Endothelial cell of umbilical vein (primary cell): Measurements from ENCODE around the gene TTC27. TPM values are rescaled to one million over a fixed set of nuclear protein-coding genes. Genes with fewer than 3 reads are reported as not detected.

ENCODE experiments used
- BruUV-seq: library from RNA; stranded (reverse); fragments of 400-500 nt; replicated peaks from 2 replicates; lab custom pipeline; 2021; lab: Mats Ljungman, UMichigan
- CTCF ChIA-PET: fragments of 300-600, 350-600 bp; sonication (Branson Sonifier 250); formaldehyde crosslinking; loops from one replicate; lab custom pipeline; 2021; ENCODE audit warnings: antibody characterized with exemption, inconsistent platforms; lab: Charles Lee
- POLR2A ChIA-PET: fragments of 300-600, 350-600 bp; sonication (Branson Sonifier 250); formaldehyde crosslinking; loops from one replicate; lab custom pipeline; 2021; ENCODE audit warnings: antibody characterized with exemption, inconsistent platforms; lab: Charles Lee
- DNase-seq: peaks from one replicate; pipeline ENCODE4 v3.0.0-alpha.2; 2011; ENCODE audit warnings: low read depth, low spot score
- FAIRE-seq: peaks from 2 replicates; lab custom pipeline; 2011; peaks lifted over from hg19 to GRCh38; lab: Jason Lieb, UNC
- H2AFZ ChIP-seq: 2 replicates; pipeline ENCODE4 v1.6.0; 2012; ENCODE audit warnings: low read depth, low read length, control low read depth, inconsistent platforms
- H3K27ac ChIP-seq: 2 replicates; pipeline ENCODE4 v1.5.1; 2011; ENCODE audit warnings: low read depth, mild to moderate bottlenecking, control low read depth, low read length, moderate library complexity; ENCODE audit not compliant: insufficient read depth
- H3K27me3 ChIP-seq, 2 experiments: 2 replicates each; pipeline versions ENCODE4 v1.6.0 to v1.6.1; 2011; ENCODE audit warnings: low read length in 2 of 2, mixed read lengths in 1 of 2; ENCODE audit not compliant: control insufficient read depth in 2 of 2, insufficient read depth in 2 of 2
- H3K36me3 ChIP-seq, 2 experiments: 2 replicates in 1 of 2; 3 replicates in 1 of 2; pipeline ENCODE4 v1.5.1; 2011; ENCODE audit warnings: low read length in 2 of 2, mild to moderate bottlenecking in 1 of 2, moderate library complexity in 1 of 2; ENCODE audit not compliant: control insufficient read depth in 2 of 2, insufficient read depth in 2 of 2; ENCODE audit errors: extremely low read depth in 1 of 2
- H3K4me1 ChIP-seq: 3 replicates; pipeline ENCODE4 v1.5.1; 2011; ENCODE audit warnings: mild to moderate bottlenecking, low read length; ENCODE audit not compliant: control insufficient read depth, insufficient read depth; ENCODE audit errors: extremely low read depth
- H3K4me2 ChIP-seq: 2 replicates; pipeline ENCODE4 v1.6.1; 2011; ENCODE audit warnings: low read length, control low read depth, mixed read lengths; ENCODE audit not compliant: insufficient read depth
- H3K4me3 ChIP-seq, 3 experiments: fragments of 200-600 bp in 1 of 3; sonication (generic), shearing (Covaris generic) in 1 of 3; replicated peaks in 1 of 3; 2 replicates each; pipeline ENCODE4 v1.5.1; 2011 to 2016; ENCODE audit warnings: control low read depth in 3 of 3, low read length in 3 of 3, mild to moderate bottlenecking in 2 of 3, inconsistent platforms in 1 of 3, low read depth in 1 of 3, moderate library complexity in 1 of 3; ENCODE audit not compliant: insufficient read depth in 1 of 3
- H3K79me2 ChIP-seq: 2 replicates; pipeline ENCODE4 v1.6.0; 2012; ENCODE audit warnings: low read length, inconsistent platforms; ENCODE audit not compliant: control insufficient read depth, insufficient read depth
- H3K9ac ChIP-seq: replicated peaks from 2 replicates; pipeline ENCODE3; 2011; ENCODE audit warnings: low read length, control low read depth; ENCODE audit not compliant: insufficient read depth; ENCODE audit errors: extremely low read depth
- H3K9me1 ChIP-seq: replicated peaks from 3 replicates; pipeline ENCODE4 v1.6.0; 2011; ENCODE audit warnings: mild to moderate bottlenecking, low read length; ENCODE audit not compliant: control insufficient read depth, insufficient read depth; ENCODE audit errors: extremely low read depth
- H3K9me3 ChIP-seq: replicated peaks from 2 replicates; pipeline ENCODE4 v1.5.1; 2012; ENCODE audit warnings: low read length, inconsistent platforms; ENCODE audit not compliant: control insufficient read depth, insufficient read depth
- H4K20me1 ChIP-seq: replicated peaks from 2 replicates; pipeline ENCODE3; 2011; ENCODE audit warnings: mild to moderate bottlenecking, low read length; ENCODE audit not compliant: control insufficient read depth, insufficient read depth; ENCODE audit errors: extremely low read depth
- CTCF ChIP-seq, 2 donors: IDR thresholded peaks; 1 replicate in 1 of 2; 2 replicates in 1 of 2; pipeline ENCODE4 v1.5.1; 2011; ENCODE audit warnings: low read length in 2 of 2, mild to moderate bottlenecking in 2 of 2, moderate library complexity in 2 of 2, control low read depth in 1 of 2, inconsistent platforms in 1 of 2, low read depth in 1 of 2; ENCODE audit not compliant: insufficient read depth in 1 of 2; ENCODE audit errors: extremely low read depth in 1 of 2
- EZH2 ChIP-seq: IDR thresholded peaks from 2 replicates; pipeline ENCODE4 v1.6.1; 2012; ENCODE audit warnings: borderline replicate concordance, low read depth, mild to moderate bottlenecking, moderate library complexity, low read length, inconsistent platforms; ENCODE audit not compliant: severe bottlenecking
- FOS ChIP-seq: IDR thresholded peaks from 2 replicates; pipeline ENCODE4 v1.6.1; 2011; ENCODE audit warnings: mild to moderate bottlenecking, low read length, moderate library complexity, borderline replicate concordance; ENCODE audit not compliant: insufficient read depth
- GATA2 ChIP-seq: IDR thresholded peaks from 2 replicates; pipeline ENCODE4 v1.7.0; 2011; ENCODE audit warnings: low read depth, mild to moderate bottlenecking, moderate library complexity, mixed read lengths, low read length; ENCODE audit not compliant: insufficient read length, insufficient read depth
- JUN ChIP-seq: IDR thresholded peaks from 2 replicates; pipeline ENCODE4 v1.6.1; 2011; ENCODE audit warnings: borderline replicate concordance, low read depth; ENCODE audit not compliant: insufficient read length, insufficient read depth
- MYC ChIP-seq: IDR thresholded peaks from one replicate; pipeline ENCODE4 v1.6.1; 2011; ENCODE audit warnings: mild to moderate bottlenecking, low read depth, low read length
- POLR2A ChIP-seq: IDR thresholded peaks from 2 replicates; pipeline ENCODE4 v1.6.1; 2012; ENCODE audit warnings: low read depth, mild to moderate bottlenecking, control low read depth, low read length
- POLR2AphosphoS5 ChIP-seq: IDR thresholded peaks from 2 replicates; pipeline ENCODE4 v1.6.1; 2012; ENCODE audit warnings: low read depth, mild to moderate bottlenecking, control low read depth, low read length, moderate library complexity; ENCODE audit not compliant: insufficient read depth
- dilution Hi-C: fragments of 300-500 bp; cut with MboI; formaldehyde crosslinking; loops from one replicate; pipeline ENCODE4 v1.15.0; 2019; ENCODE audit warnings: low sequenced_read_pairs; ENCODE audit not compliant: extremely low pct_ligation_motif_present
- intact Hi-C: fragments of 100-400 bp; cut with micrococcal nuclease; formaldehyde crosslinking; loops from one replicate; pipeline ENCODE4 v1.10.0; 2022
- polyA plus RNA-seq, 4 experiments: library from polyadenylated mRNA; depleted of rRNA in 3 of 4; stranded (reverse) in 3 of 4; unstranded in 1 of 4; fragments of >200 nt; gene quantifications; 2 replicates each; pipeline versions ENCODE4 v1.2.1 to v1.2.3, GENCODE V29; 2011 to 2012; ENCODE audit warnings: missing spikeins in 1 of 4
- total RNA-seq: library from RNA; stranded (reverse); gene quantifications from 2 replicates; pipeline ENCODE4 v1.2.3, GENCODE V29; 2021
- TF ChIP-seq, protein P1 (sequence below): IDR thresholded peaks from 2 replicates; pipeline ENCODE4 v1.6.1; 2011; ENCODE audit not compliant: insufficient read depth, insufficient read length

Gene TTC27
- total and polyA plus RNA-seq, 2 donors (not counting 3 experiments of a cell fraction or from before 2014, with no cell fraction given): 16.3 to 20.1 TPM

DNA sequence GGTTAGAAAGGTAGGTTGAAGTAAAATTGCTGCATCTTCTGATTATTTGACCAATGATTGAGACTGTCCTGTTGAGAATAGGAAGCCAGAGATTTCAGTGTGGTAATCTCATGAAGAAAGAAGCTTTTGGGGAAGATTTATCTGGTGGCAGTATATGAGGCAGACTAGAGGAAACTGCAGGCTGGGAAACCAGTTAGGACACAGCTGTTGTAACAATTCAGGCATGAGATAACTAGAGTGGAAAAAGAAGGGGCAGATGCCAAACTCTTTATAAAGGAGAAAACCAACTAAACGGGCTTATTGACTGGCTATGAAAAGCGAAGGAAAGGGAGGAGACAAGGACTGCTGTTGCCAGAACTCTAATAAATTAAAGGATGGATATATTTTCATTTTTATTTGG lies 155.6 kb downstream of the TTC27 start:
- dilution Hi-C loops (no loop called here), intact Hi-C loops (no loop called here)
- no TSS peak for BruUV-seq
- POLR2A ChIA-PET: no interaction called here
- no peaks in the 10 kb centered on the region for H3K9me1 ChIP-seq
- H2AFZ ChIP-seq: no peak overlapping the region
- CTCF ChIA-PET: interaction anchor here (1.3 to 1.5 kb wide), 3 partner anchors 9 to 589 kb away, joined by 3 to 5 read pairs (median 4); no protein-coding TSS in a partner anchor
- no peak overlapping the region for H3K9ac ChIP-seq
- H4K20me1 ChIP-seq: peaks cover 2% of the 10 kb centered on the region
- H3K79me2 ChIP-seq: no peaks in the 10 kb centered on the region
- no peaks in the 10 kb centered on the region for H3K4me1 ChIP-seq
- DNase-seq (peak; percentile 71), FAIRE-seq (no peak)
- no peak overlapping the region for H3K4me3 ChIP-seq
- no peaks in the 10 kb centered on the region for H3K9me3 ChIP-seq
- TF ChIP-seq JUN (no peak), GATA2 (no peak), POLR2A (no peak), MYC (no peak), POLR2AphosphoS5 (no peak), FOS (no peak), CTCF (IDR thresholded peaks at IDR 0.05; ENCODE audit: extremely low read depth in 1 of 2, insufficient read depth in 1 of 2, low read depth in 1 of 2, low read length in 2 of 2) (no peak), EZH2 (no peak)
- TF ChIP-seq, protein P1, sequence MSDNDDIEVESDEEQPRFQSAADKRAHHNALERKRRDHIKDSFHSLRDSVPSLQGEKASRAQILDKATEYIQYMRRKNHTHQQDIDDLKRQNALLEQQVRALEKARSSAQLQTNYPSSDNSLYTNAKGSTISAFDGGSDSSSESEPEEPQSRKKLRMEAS: no peak
- no peak overlapping the region for H3K4me2 ChIP-seq
- no peak overlapping the region for H3K27ac ChIP-seq
- H3K27me3 ChIP-seq: no peaks in the 10 kb centered on the region
- no peaks in the 10 kb centered on the region for H3K36me3 ChIP-seq
